Right atrium auricular region (tissue), 2 donors: ENCODE results near the gene IGSF9B. TPM values are rescaled to one million over a fixed set of nuclear protein-coding genes. Genes with fewer than 3 reads are reported as not detected.

ENCODE experiments used
- DNase-seq: peaks from one replicate; pipeline ENCODE4 v3.0.0-alpha.2; 2019; ENCODE audit warnings: low spot score
- H3K27ac ChIP-seq, 2 donors: fragments of 200-600 bp; sonication (generic); 1 replicate in 1 of 2; 2 replicates in 1 of 2; pipeline ENCODE4 v1.5.1; 2016 to 2019
- H3K27me3 ChIP-seq, 2 donors: fragments of 200-600 bp; sonication (generic); one replicate each; pipeline versions ENCODE4 v1.5.1 to v1.6.0; 2017 to 2019
- H3K36me3 ChIP-seq: fragments of 200-600 bp; sonication (generic); one replicate; pipeline ENCODE4 v1.5.1; 2016
- H3K4me1 ChIP-seq, 2 donors: fragments of 200-600 bp; sonication (generic); one replicate each; pipeline versions ENCODE4 v1.5.1 to v1.6.0; 2017 to 2019
- H3K4me3 ChIP-seq, 2 donors: fragments of 200-600 bp; sonication (generic); 1 replicate in 1 of 2; 2 replicates in 1 of 2; pipeline ENCODE4 v1.5.1; 2017 to 2019; ENCODE audit warnings: mild to moderate bottlenecking in 1 of 2, moderate library complexity in 1 of 2
- H3K9me3 ChIP-seq, 2 donors: fragments of 200-600 bp; sonication (generic); one replicate each; pipeline ENCODE4 v1.5.1; 2019
- total RNA-seq, 2 donors: library from RNA; depleted of rRNA; stranded (reverse); fragments of >200 nt; gene quantifications; one replicate each; pipeline ENCODE4 v1.1.0, GENCODE V29; 2016
- TF ChIP-seq, protein P1 (sequence below), 2 donors: fragments of 200-600 bp; sonication (generic); IDR thresholded peaks; one replicate each; pipeline ENCODE4 v1.5.1; 2019; ENCODE audit warnings: antibody characterized with exemption in 2 of 2

The IGSF9B gene
- total RNA-seq, 2 donors from 2014 or later: 17.2 to 32.1 TPM

DNA sequence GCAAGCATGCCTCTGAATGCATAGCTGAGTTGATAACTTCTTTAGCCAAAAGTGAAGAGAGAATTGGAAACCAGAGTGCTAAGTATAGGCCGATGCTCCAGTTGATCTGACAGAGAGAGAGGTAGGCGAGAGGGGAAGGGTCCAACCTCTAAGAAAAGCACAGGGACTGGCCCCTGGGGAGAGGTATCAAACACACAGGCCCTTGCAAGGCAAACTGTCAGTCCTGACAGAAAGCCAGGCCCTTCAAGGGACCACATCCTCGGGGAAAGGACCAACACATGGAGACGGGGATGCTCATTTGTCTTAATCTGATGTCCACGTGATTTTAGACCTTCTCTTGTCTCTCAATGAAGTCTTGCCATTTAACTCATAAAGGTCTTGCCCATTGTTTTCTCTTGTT lies 67.6 kb downstream of the IGSF9B start:
- no peaks in the 10 kb centered on the region for H3K36me3 ChIP-seq
- peak; percentile 48 for DNase-seq
- H3K27ac ChIP-seq: no peak overlapping the region
- H3K9me3 ChIP-seq: no peaks in the 10 kb centered on the region
- no peak overlapping the region for H3K4me3 ChIP-seq
- no peaks in the 10 kb centered on the region for H3K27me3 ChIP-seq
- TF ChIP-seq, protein P1, sequence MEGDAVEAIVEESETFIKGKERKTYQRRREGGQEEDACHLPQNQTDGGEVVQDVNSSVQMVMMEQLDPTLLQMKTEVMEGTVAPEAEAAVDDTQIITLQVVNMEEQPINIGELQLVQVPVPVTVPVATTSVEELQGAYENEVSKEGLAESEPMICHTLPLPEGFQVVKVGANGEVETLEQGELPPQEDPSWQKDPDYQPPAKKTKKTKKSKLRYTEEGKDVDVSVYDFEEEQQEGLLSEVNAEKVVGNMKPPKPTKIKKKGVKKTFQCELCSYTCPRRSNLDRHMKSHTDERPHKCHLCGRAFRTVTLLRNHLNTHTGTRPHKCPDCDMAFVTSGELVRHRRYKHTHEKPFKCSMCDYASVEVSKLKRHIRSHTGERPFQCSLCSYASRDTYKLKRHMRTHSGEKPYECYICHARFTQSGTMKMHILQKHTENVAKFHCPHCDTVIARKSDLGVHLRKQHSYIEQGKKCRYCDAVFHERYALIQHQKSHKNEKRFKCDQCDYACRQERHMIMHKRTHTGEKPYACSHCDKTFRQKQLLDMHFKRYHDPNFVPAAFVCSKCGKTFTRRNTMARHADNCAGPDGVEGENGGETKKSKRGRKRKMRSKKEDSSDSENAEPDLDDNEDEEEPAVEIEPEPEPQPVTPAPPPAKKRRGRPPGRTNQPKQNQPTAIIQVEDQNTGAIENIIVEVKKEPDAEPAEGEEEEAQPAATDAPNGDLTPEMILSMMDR (IDR thresholded peaks at IDR 0.05): no peak
- no peaks in the 10 kb centered on the region for H3K4me1 ChIP-seq

DNA sequence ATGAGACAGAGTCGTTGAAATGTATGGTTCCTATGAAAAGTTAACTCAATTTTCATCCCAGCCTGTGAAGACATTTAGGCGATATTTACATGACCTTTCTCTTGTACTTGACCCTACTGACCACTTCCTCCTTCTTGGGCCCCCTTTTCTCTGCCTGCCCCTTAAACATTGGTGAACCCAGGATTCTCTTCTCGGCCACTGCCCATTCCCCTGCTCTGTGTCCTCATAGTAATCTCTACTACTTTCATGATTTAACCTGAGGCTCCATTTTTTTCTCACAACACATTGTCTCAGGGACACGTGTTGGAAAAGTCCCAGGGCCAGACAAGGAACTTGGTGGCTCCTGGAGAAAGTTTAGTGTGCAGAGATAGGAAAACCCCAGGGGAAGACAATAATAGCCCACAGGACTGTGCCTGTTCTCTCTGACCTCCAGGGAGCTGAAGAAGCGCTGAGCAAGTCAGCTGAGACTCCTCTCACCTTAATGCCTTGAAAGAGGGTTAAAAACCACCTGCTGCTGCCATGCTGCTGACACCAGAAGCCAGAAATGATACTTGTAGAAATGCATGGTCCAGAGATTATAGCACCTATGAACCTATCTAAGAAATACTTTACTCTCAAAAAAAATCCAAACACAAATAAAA lies 69.0 kb downstream of the IGSF9B start:
- no peaks in the 10 kb centered on the region for H3K36me3 ChIP-seq
- no peak overlapping the region for H3K4me3 ChIP-seq
- H3K4me1 ChIP-seq: no peaks in the 10 kb centered on the region
- no peaks in the 10 kb centered on the region for H3K27me3 ChIP-seq
- TF ChIP-seq, protein P1 (IDR thresholded peaks at IDR 0.05): no peak
- H3K9me3 ChIP-seq: no peaks in the 10 kb centered on the region
- DNase-seq: no peak
- H3K27ac ChIP-seq: no peak overlapping the region

DNA sequence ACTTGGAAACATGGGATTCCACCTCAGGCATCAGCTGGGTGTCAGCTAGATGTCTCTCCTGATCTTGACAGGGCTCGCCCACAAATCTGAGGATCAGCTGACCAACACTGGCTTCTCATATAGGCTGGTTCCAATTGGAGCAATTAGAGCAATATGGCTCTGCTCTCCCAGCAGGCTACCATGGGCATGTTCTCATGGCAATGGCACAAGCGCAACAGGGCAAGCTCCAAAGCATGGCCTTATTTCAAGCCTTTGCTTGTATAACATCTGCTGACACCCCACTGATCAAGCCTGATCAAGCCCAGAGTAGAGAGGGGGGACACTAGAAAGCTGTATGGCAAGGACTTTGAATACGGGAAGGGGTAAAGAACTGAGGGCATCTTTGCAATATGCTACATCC lies 70.7 kb downstream of the IGSF9B start:
- Histone ChIP-seq H3K27ac (no peak overlapping the region), H3K4me3 (no peak overlapping the region), H3K9me3 (no peaks in the 10 kb centered on the region), H3K4me1 (no peaks in the 10 kb centered on the region), H3K36me3 (no peaks in the 10 kb centered on the region), H3K27me3 (no peaks in the 10 kb centered on the region)
- DNase-seq: no peak
- TF ChIP-seq, protein P1 (IDR thresholded peaks at IDR 0.05): no peak

DNA sequence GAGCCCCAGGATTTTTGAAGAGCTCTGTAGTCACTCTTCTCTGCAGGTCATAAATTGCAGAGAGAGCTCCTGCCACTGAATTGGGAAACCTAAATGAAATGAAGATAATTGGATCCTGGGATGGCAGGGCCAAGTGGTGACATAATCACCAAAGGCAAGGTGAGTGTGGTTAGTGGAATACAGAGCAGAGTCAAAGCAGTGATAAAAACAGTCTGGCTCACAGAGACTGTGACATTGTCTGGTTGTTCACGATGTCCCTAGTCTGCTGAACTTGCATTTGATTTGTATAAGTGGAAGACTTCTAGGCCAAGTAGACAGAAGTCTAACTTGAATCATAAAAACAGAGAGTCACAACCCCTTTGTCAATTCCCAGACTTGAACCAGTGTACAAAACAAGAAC lies 84.6 kb downstream of the IGSF9B start:
- H3K27me3 ChIP-seq: no peaks in the 10 kb centered on the region
- TF ChIP-seq, protein P1 (IDR thresholded peaks at IDR 0.05): no peak
- H3K27ac ChIP-seq: no peak overlapping the region
- peaks cover 0 to 7% of the 10 kb centered on the region in 2 donors for H3K9me3 ChIP-seq
- H3K36me3 ChIP-seq: no peaks in the 10 kb centered on the region
- no peak for DNase-seq
- H3K4me3 ChIP-seq: no peak overlapping the region
- H3K4me1 ChIP-seq: no peaks in the 10 kb centered on the region

DNA sequence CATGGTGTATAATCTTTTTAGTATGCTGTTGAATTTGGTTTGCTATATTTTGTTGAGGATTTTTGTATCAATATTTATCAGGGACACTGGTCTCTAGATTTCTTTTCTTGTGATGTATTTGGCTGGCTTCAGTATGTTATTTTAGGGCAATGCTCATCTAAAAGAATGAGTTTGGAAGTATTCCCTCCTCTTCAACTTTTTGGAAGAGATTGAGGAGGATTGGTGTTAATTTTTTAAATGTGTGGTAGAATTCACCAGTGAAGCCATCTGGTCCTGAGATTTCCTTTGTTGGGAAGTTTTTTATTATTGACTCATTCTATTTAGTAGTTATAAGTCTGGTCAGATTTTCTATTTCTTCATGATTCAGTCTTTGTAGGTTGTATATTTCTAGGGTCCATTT lies 89.3 kb downstream of the IGSF9B start:
- Histone ChIP-seq H3K27ac (no peak overlapping the region), H3K27me3 (no peaks in the 10 kb centered on the region), H3K4me3 (no peak overlapping the region), H3K36me3 (no peaks in the 10 kb centered on the region), H3K4me1 (no peaks in the 10 kb centered on the region), H3K9me3 (no peaks in the 10 kb centered on the region)
- TF ChIP-seq, protein P1 (IDR thresholded peaks at IDR 0.05): no peak
- DNase-seq: no peak

DNA sequence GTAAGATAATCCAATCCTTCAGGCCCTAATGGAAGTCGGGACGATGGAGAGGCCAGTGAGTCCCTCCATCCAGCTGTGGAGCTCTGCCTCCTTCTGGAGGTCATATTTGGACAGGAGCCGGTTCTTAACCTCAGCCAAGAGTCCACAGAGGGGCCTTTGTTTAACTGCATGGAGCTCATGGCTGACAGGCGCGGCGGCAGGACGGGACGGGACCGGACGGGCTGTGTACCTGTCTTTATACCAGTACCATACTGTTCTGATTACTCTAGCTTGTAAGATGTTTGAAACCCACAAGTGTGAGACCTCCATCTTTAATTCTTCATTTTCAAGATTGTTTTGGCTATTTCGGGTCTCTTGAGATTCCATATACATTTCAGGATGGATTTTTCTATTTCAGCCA lies 91.3 kb downstream of the IGSF9B start:
- H3K4me3 ChIP-seq: no peak overlapping the region
- H3K4me1 ChIP-seq: no peaks in the 10 kb centered on the region
- no peaks in the 10 kb centered on the region for H3K36me3 ChIP-seq
- no peaks in the 10 kb centered on the region for H3K9me3 ChIP-seq
- TF ChIP-seq, protein P1 (IDR thresholded peaks at IDR 0.05): no peak
- H3K27ac ChIP-seq: no peak overlapping the region
- DNase-seq: no peak
- H3K27me3 ChIP-seq: no peaks in the 10 kb centered on the region
